ENCODE measurements around the gene TTK. TPM values are rescaled to one million over a fixed set of nuclear protein-coding genes. Genes with fewer than 3 reads are reported as not detected.
A peak's percentile ranks its signal among the peaks of the same experiment; 100 is the strongest.

TTK gene
- total and polyA plus RNA-seq, 4 donors = under 0.01 to 21.1 (median 0.53) TPM

DNA sequence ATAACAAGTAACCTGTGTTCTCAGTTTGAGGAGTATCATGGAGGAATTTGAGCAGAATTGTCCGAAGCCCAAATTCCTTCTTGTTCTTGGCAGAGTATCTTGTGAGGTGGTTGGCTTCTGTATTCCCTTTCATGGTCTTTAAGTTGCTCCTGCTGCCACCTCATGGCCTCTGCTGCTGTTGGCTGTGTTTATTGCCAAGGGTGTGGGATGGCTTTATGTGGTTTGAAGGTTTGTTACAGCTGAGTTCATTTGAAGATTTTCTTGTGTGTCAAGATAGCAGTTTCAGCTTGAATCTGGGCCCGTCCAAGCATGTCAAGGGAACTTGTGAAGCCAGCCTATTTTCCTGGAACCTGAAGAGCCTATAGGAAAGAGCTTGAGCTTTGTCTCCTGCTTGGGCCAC, 20.2 kb upstream of the TTK start:
- Histone ChIP-seq H3K27me3 (ENCODE audit: control insufficient read depth in 4 of 4, insufficient read depth in 4 of 4, low read length in 3 of 4) (peaks cover 0 to under 1% (median 0%) of the 10 kb centered on the region in 4 donors), H3K27ac (ENCODE audit: low read depth in 1 of 2, low read length in 2 of 2) (no peak overlapping the region), H3K9ac (ENCODE audit: low read depth in 1 of 2, low read length in 2 of 2) (no peak overlapping the region), H3K4me1 (ENCODE audit: control insufficient read depth in 4 of 4, insufficient read depth in 4 of 4, low read length in 3 of 4) (peaks cover 0 to 7% (median 1%) of the 10 kb centered on the region in 4 donors), H3K9me3 (ENCODE audit: control insufficient read depth in 4 of 4, low read length in 3 of 4) (no peaks in the 10 kb centered on the region), H3K4me3 (ENCODE audit: low read depth in 1 of 3, low read length in 3 of 3) (no peak overlapping the region), H3K36me3 (ENCODE audit: control insufficient read depth in 4 of 4, insufficient read depth in 3 of 4, low read depth in 1 of 4, low read length in 3 of 4) (no peaks in the 10 kb centered on the region)
- WGBS = 67% methylated on average over 2 of the region's 2 CpGs
- peak in 1 of 2 donors; percentile 3 for TF ChIP-seq RAD21 (IDR thresholded peaks at IDR 0.05)
- TF ChIP-seq EGR1 (IDR thresholded peaks at IDR 0.05; ENCODE audit: low read depth in 2 of 2) = no peak
- no peak for DNase-seq (ENCODE audit: low spot score)

DNA sequence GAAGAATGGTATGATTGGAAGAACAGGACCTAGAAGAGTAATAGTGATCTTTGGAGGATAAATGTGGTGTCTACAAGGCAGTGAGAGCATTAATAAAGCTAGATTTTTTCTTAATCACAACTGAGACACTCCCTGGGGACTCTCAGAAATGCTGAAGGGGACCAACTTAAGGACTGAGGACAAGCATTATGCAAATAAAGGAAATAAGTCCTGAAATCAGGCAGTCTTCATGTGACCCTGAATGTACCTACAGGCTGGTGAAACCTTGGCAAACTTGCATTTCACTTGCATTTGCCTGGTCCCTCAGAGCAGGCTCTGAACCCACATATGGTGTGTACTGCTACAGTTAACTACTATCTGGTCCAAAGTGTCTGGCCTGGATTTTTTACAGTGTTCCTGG, 19.3 kb upstream of the TTK start:
- no peaks in the 10 kb centered on the region for H3K36me3 ChIP-seq (ENCODE audit: control insufficient read depth in 4 of 4, insufficient read depth in 3 of 4, low read depth in 1 of 4, low read length in 3 of 4)
- peaks cover 0 to 7% (median 1%) of the 10 kb centered on the region in 4 donors for H3K4me1 ChIP-seq (ENCODE audit: control insufficient read depth in 4 of 4, insufficient read depth in 4 of 4, low read length in 3 of 4)
- TF ChIP-seq SP1 (IDR thresholded peaks at IDR 0.05) = no peak
- TF ChIP-seq GABPA (IDR thresholded peaks at IDR 0.05 in 1 of 2, conservative IDR thresholded peaks at IDR 0.05 in 1 of 2) = no peak
- no peak for TF ChIP-seq JUND (IDR thresholded peaks at IDR 0.05)
- TF ChIP-seq TAF1 (conservative IDR thresholded peaks at IDR 0.05) = no peak
- TF ChIP-seq, protein P1, sequence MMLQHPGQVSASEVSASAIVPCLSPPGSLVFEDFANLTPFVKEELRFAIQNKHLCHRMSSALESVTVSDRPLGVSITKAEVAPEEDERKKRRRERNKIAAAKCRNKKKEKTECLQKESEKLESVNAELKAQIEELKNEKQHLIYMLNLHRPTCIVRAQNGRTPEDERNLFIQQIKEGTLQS (IDR thresholded peaks at IDR 0.05) = no peak
- no peak for TF ChIP-seq HNF4A (conservative IDR thresholded peaks at IDR 0.05)
- TF ChIP-seq, protein P2, sequence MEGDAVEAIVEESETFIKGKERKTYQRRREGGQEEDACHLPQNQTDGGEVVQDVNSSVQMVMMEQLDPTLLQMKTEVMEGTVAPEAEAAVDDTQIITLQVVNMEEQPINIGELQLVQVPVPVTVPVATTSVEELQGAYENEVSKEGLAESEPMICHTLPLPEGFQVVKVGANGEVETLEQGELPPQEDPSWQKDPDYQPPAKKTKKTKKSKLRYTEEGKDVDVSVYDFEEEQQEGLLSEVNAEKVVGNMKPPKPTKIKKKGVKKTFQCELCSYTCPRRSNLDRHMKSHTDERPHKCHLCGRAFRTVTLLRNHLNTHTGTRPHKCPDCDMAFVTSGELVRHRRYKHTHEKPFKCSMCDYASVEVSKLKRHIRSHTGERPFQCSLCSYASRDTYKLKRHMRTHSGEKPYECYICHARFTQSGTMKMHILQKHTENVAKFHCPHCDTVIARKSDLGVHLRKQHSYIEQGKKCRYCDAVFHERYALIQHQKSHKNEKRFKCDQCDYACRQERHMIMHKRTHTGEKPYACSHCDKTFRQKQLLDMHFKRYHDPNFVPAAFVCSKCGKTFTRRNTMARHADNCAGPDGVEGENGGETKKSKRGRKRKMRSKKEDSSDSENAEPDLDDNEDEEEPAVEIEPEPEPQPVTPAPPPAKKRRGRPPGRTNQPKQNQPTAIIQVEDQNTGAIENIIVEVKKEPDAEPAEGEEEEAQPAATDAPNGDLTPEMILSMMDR (IDR thresholded peaks at IDR 0.05; ENCODE audit: low read depth, low read length, missing input control) = no peak
- TF ChIP-seq, protein P3, sequence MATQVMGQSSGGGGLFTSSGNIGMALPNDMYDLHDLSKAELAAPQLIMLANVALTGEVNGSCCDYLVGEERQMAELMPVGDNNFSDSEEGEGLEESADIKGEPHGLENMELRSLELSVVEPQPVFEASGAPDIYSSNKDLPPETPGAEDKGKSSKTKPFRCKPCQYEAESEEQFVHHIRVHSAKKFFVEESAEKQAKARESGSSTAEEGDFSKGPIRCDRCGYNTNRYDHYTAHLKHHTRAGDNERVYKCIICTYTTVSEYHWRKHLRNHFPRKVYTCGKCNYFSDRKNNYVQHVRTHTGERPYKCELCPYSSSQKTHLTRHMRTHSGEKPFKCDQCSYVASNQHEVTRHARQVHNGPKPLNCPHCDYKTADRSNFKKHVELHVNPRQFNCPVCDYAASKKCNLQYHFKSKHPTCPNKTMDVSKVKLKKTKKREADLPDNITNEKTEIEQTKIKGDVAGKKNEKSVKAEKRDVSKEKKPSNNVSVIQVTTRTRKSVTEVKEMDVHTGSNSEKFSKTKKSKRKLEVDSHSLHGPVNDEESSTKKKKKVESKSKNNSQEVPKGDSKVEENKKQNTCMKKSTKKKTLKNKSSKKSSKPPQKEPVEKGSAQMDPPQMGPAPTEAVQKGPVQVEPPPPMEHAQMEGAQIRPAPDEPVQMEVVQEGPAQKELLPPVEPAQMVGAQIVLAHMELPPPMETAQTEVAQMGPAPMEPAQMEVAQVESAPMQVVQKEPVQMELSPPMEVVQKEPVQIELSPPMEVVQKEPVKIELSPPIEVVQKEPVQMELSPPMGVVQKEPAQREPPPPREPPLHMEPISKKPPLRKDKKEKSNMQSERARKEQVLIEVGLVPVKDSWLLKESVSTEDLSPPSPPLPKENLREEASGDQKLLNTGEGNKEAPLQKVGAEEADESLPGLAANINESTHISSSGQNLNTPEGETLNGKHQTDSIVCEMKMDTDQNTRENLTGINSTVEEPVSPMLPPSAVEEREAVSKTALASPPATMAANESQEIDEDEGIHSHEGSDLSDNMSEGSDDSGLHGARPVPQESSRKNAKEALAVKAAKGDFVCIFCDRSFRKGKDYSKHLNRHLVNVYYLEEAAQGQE (IDR thresholded peaks at IDR 0.05) = no peak
- TF ChIP-seq YY1 (IDR thresholded peaks at IDR 0.05) = no peak
- TF ChIP-seq, protein P4, sequence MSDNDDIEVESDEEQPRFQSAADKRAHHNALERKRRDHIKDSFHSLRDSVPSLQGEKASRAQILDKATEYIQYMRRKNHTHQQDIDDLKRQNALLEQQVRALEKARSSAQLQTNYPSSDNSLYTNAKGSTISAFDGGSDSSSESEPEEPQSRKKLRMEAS (IDR thresholded peaks at IDR 0.05) = no peak
- TF ChIP-seq FOXA2 (IDR thresholded peaks at IDR 0.05) = no peak
- TF ChIP-seq NR2F2 (IDR thresholded peaks at IDR 0.05) = no peak
- no peak for TF ChIP-seq HNF4G (IDR thresholded peaks at IDR 0.05)
- TF ChIP-seq EGR1 (IDR thresholded peaks at IDR 0.05; ENCODE audit: low read depth in 2 of 2) = no peak
- TF ChIP-seq RXRA (IDR thresholded peaks at IDR 0.05) = no peak
- no peak overlapping the region for H3K4me3 ChIP-seq (ENCODE audit: low read depth in 1 of 3, low read length in 3 of 3)
- no peak overlapping the region for H3K9ac ChIP-seq (ENCODE audit: low read depth in 1 of 2, low read length in 2 of 2)
- H3K27ac ChIP-seq (ENCODE audit: low read depth in 1 of 2, low read length in 2 of 2) = no peak overlapping the region
- no peaks in the 10 kb centered on the region for H3K27me3 ChIP-seq (ENCODE audit: control insufficient read depth in 4 of 4, insufficient read depth in 4 of 4, low read length in 3 of 4)
- no peaks in the 10 kb centered on the region for H3K9me3 ChIP-seq (ENCODE audit: control insufficient read depth in 4 of 4, low read length in 3 of 4)
- DNase-seq (ENCODE audit: low spot score) = no peak

Data from liver (tissue), 9 donors.